ENCODE results near the gene PSME1.

The PSME1 gene

DNA sequence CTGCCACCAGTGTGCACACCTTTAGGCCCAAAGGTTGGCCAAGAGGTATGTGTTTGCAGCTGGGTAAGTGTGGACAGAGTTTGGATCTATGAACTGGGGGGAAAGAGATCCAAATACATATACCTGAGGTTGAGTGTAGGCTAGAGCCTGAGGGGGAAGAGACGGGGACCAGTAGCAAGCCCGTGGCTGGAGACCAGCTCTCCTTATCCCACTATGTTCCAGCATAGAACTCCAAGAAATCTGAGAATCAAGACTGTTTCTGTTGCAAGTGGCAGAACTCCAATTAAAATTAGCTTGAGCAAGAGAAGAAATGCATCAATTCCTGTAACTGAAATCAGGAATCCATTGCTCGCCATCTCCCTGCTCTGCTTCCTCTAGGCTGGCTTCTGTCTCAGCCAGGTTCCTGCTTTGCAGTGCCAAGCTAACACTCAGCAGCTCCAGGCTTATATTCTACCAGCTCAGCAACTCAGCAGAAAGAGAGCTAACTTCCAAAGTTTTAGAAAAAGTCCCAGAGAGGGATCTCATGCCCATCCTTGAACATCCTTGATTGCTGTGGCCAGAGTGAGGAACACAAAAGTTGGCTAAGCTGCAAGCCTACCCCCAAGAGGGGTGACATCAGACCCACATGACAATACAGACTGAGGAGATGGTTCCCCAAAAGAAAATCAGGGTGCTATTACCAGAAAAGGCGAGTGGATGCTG is 43.3 kb upstream of the PSME1 start:
- H3K4me3 Mint-ChIP-seq: peak overlapping the region; percentile 96
- H3K36me3 Mint-ChIP-seq (ENCODE audit: low read depth): no peaks in the 10 kb centered on the region
- DNase-seq: no peak
- TF ChIP-seq, protein P1, sequence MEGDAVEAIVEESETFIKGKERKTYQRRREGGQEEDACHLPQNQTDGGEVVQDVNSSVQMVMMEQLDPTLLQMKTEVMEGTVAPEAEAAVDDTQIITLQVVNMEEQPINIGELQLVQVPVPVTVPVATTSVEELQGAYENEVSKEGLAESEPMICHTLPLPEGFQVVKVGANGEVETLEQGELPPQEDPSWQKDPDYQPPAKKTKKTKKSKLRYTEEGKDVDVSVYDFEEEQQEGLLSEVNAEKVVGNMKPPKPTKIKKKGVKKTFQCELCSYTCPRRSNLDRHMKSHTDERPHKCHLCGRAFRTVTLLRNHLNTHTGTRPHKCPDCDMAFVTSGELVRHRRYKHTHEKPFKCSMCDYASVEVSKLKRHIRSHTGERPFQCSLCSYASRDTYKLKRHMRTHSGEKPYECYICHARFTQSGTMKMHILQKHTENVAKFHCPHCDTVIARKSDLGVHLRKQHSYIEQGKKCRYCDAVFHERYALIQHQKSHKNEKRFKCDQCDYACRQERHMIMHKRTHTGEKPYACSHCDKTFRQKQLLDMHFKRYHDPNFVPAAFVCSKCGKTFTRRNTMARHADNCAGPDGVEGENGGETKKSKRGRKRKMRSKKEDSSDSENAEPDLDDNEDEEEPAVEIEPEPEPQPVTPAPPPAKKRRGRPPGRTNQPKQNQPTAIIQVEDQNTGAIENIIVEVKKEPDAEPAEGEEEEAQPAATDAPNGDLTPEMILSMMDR (IDR thresholded peaks at IDR 0.05): no peak
- H3K4me1 Mint-ChIP-seq: peaks cover 48% of the 10 kb centered on the region
- H3K9me3 Mint-ChIP-seq: no peaks in the 10 kb centered on the region
- no peak overlapping the region for H3K27ac Mint-ChIP-seq
- H3K27me3 Mint-ChIP-seq (ENCODE audit: low read depth, poor library complexity): peaks cover 12% of the 10 kb centered on the region

DNA sequence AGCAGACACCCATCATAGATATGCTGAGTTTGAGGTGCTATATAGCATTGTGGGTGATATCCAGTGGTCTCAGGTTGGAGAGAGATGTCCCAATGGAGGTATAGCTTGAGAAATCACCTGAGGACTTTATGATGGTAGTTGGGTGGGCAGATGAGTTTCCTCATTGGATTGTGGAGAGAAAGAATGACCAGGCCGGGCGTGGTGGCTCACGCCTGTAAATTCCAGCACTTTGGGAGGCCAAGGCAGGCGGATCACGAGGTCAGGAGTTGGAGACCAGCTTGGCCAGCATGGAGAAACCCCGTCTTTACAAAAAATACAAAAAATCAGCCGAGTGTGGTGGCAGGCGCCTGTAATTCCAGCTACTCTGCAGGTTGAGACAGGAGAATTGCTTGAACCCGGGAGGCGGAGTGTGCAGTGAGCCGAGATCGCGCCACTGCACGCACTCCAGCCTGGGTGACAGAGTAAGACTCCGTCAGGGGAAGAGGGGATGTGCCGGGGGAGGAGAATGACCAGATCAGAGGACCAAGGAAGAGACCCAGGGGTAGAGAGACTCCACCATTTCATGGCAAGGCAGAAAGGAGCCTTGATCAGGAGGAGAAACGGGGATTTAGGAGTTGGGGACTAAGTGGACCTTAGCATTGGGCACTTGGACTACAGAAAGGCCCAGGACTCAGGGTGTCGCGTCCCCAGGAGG is 42.6 kb upstream of the PSME1 start:
- DNase-seq: no peak
- H3K36me3 Mint-ChIP-seq (ENCODE audit: low read depth): no peaks in the 10 kb centered on the region
- H3K27me3 Mint-ChIP-seq (ENCODE audit: low read depth, poor library complexity): peaks cover 12% of the 10 kb centered on the region
- peak overlapping the region; percentile 96 for H3K4me3 Mint-ChIP-seq
- TF ChIP-seq, protein P1 (IDR thresholded peaks at IDR 0.05): no peak
- H3K4me1 Mint-ChIP-seq: peaks cover 45% of the 10 kb centered on the region
- H3K9me3 Mint-ChIP-seq: no peaks in the 10 kb centered on the region
- peak overlapping the region; percentile 93 for H3K27ac Mint-ChIP-seq

DNA sequence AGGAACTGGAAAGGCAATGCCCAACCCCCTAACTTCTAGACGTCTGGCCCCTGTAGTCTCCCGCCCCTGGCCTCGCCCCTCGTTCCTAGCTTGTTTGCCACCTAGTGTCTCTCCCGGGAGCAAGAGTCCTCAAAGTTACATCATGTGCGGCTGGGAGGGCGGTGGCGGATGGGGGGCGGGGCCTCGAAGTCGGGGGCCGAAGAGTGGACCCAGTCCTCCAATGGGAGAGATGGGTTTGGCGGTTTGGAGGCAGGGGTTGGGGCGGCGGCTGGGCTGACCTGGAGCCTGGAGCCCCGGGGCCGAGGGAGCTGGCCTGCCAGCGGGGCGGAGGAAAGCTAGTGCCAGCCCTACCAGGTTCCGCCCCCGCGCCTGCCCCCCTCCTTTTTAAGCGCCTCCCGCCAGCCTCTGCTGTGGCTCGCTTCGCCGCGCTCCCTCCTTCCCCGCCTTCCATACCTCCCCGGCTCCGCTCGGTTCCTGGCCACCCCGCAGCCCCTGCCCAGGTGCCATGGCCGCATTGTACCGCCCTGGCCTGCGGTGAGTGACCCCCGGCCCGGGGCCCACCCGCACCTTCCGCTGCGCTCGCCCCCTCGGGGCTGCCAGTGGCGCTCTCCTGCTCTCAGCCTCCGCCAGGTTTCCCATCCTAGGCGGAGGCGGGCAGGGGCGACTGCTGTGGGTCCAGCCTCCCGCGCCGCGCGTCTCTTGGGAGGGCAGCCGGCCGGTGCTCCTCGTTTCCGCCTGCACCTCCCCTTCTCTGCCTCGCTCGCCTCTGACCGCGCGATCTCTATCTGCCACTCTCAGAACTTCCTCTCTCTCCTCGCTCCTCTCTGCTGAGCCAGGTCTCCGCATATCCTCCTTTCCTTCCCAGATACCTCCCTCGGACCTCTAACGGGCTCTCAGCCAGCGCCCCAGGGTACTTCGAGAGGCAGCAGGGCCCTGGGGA is 41.8 kb upstream of the PSME1 start, which contains the start of gene PCK2:
TSS of gene PCK2 (plus strand) at position 411 of the 940 bp plus-strand sequence. CDS start at position 506, 95 bp downstream.
- peak within 1 kb of the TSS; percentile 96 for H3K4me3 Mint-ChIP-seq
- H3K27me3 Mint-ChIP-seq (ENCODE audit: low read depth, poor library complexity): peaks cover 12% of the 10 kb centered on the region
- H3K9me3 Mint-ChIP-seq: no peaks in the 10 kb centered on the region
- TF ChIP-seq, protein P1 (IDR thresholded peaks at IDR 0.05): no peak
- peak within 1 kb of the TSS; percentile 99 for H3K27ac Mint-ChIP-seq
- H3K36me3 Mint-ChIP-seq (ENCODE audit: low read depth): no peaks in the 10 kb centered on the region
- H3K4me1 Mint-ChIP-seq: peaks cover 43% of the 10 kb centered on the region
- peak; percentile 85 for DNase-seq

DNA sequence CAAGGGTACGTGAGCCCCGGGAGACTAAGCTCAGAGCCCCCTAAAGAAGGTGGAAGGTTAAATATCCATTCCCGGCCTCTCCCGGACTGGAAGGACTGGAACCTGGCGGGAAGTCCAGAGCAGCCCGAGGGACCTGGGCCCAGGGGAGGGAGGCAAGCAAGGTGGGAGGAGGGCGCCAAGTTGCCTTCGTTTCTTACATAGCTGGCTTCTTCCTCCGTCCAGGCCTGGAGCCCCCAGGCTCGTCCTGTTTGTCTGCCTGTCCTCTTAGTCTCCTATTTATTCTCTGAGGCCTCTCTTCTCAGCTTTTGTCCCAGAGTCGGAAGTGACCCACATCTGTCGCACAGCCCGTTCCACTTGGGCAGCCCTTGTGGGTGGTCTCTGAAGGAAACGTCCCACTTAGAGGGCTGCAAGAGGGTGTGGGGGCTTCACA is 41.1 kb upstream of the PSME1 start:
- Mint-ChIP-seq H3K4me1 (peaks cover 39% of the 10 kb centered on the region), H3K9me3 (no peaks in the 10 kb centered on the region), H3K36me3 (ENCODE audit: low read depth) (no peaks in the 10 kb centered on the region), H3K4me3 (peak overlapping the region; percentile 96), H3K27me3 (ENCODE audit: low read depth, poor library complexity) (peaks cover 12% of the 10 kb centered on the region), H3K27ac (peak overlapping the region; percentile 99)
- DNase-seq: peak; percentile 36
- TF ChIP-seq, protein P1 (IDR thresholded peaks at IDR 0.05): no peak

DNA sequence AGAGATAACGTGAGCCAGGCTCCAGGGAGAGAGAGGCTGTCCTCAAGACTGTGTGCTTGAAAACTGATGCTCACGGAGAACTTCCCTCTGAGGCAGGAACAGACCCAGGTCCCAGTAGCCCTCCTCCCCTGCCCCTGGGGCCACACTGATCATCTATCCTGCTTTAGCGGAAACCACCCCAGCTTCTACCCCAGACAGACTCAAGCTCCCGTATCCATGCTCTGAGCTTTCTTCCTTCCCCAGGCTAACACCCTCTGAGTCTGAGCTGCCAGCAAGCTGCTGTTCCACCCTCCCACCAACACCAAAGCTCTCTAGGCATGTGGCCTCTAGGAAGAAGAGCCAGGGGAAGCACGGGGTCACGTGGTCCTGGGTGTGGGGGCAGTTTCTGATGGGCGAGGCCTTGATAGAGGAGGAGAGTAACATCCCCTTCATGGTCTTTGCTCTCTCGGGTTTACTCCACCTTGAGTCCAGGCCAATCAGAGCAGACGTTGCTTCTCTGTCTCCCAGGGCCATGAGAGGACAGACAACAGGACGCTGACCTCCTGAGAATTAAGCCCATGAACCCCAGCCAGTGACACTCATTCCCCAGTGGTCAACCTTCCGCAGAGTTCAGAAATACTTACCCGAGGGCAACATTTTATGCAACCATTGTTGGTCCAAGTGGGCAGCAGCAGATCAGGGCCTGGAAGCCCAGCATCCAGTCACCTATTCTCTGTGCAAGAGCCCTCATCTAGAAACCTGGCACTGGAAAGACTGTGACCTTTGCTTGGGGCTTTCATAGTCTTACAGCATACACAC is 40.5 kb upstream of the PSME1 start:
- TF ChIP-seq, protein P1 (IDR thresholded peaks at IDR 0.05): no peak
- Mint-ChIP-seq H3K36me3 (ENCODE audit: low read depth) (no peaks in the 10 kb centered on the region), H3K4me1 (peaks cover 36% of the 10 kb centered on the region), H3K27ac (peak overlapping the region; percentile 99), H3K4me3 (peak overlapping the region; percentile 96), H3K27me3 (ENCODE audit: low read depth, poor library complexity) (peaks cover 12% of the 10 kb centered on the region), H3K9me3 (no peaks in the 10 kb centered on the region)
- DNase-seq: peak; percentile 59

All from nephron progenitor cell (in vitro differentiated cells).